Brain microvascular endothelial cell (primary cell): ENCODE data around the gene GRID1.

Experiments used
- DNase-seq: peaks from one replicate; pipeline ENCODE4 v3.0.0-alpha.2; 2020
- H3K27ac ChIP-seq: fragments of 250-450 bp; sonication (Bioruptor Pico); 2 replicates; pipeline ENCODE4 v1.5.1; 2020; ENCODE audit warnings: mild to moderate bottlenecking, moderate library complexity
- H3K27me3 ChIP-seq: fragments of 250-450 bp; sonication (Bioruptor Pico); replicated peaks from 2 replicates; pipeline ENCODE4 v1.5.1; 2020; ENCODE audit warnings: mild to moderate bottlenecking
- H3K36me3 ChIP-seq: fragments of 250-450 bp; sonication (Bioruptor Pico); replicated peaks from 2 replicates; pipeline ENCODE4 v1.5.1; 2020; ENCODE audit warnings: mild to moderate bottlenecking
- H3K4me3 ChIP-seq: 2 replicates; pipeline ENCODE4 v1.5.1; 2011; ENCODE audit warnings: low read depth, mild to moderate bottlenecking, control low read depth, low read length, moderate library complexity
- CTCF ChIP-seq: IDR thresholded peaks from 2 replicates; pipeline ENCODE4 v1.5.1; 2011; ENCODE audit warnings: low read depth, mild to moderate bottlenecking, moderate library complexity, low read length, control low read depth, inconsistent platforms; ENCODE audit errors: missing control alignments
- in situ Hi-C: cut with HindIII; loops from 2 replicates; pipeline ENCODE4 v1.10.0; 2017; ENCODE audit warnings: low sequenced_read_pairs, low pct_ligation_motif_present

Gene GRID1

GRCh38 chr10:85971494-85971893 is 395.1 kb downstream of the GRID1 start:
- no peak for DNase-seq
- H3K36me3 ChIP-seq: no peaks in the 10 kb centered on the region
- TF ChIP-seq CTCF: no peak
- no peaks in the 10 kb centered on the region for H3K27me3 ChIP-seq
- no peak overlapping the region for H3K27ac ChIP-seq
- in situ Hi-C loops: no loop called here
- no peak overlapping the region for H3K4me3 ChIP-seq

- Histone ChIP-seq H3K36me3 (no peaks in the 10 kb centered on the region), H3K27ac (no peak overlapping the region), H3K4me3 (no peak overlapping the region), H3K27me3 (no peaks in the 10 kb centered on the region)
- DNase-seq: no peak
- no peak for TF ChIP-seq CTCF
- in situ Hi-C loops: no loop called here
Observed at GRCh38 chr10:85967594-85967993, 399.0 kb downstream of the GRID1 start.

- no peak for TF ChIP-seq CTCF
- DNase-seq: no peak
- in situ Hi-C loops: no loop called here
- Histone ChIP-seq H3K36me3 (no peaks in the 10 kb centered on the region), H3K27me3 (no peaks in the 10 kb centered on the region), H3K27ac (no peak overlapping the region), H3K4me3 (no peak overlapping the region)
Observed at GRCh38 chr10:85961479-85962067, 405.0 kb downstream of the GRID1 start.

GRCh38 chr10:85961073-85961472 is 405.5 kb downstream of the GRID1 start:
- H3K4me3 ChIP-seq: no peak overlapping the region
- in situ Hi-C loops: no loop called here
- no peaks in the 10 kb centered on the region for H3K27me3 ChIP-seq
- H3K36me3 ChIP-seq: no peaks in the 10 kb centered on the region
- DNase-seq: no peak
- H3K27ac ChIP-seq: no peak overlapping the region
- no peak for TF ChIP-seq CTCF

GRCh38 chr10:85959239-85959638 is 407.4 kb downstream of the GRID1 start:
- TF ChIP-seq CTCF: no peak
- DNase-seq: no peak
- Histone ChIP-seq H3K27me3 (no peaks in the 10 kb centered on the region), H3K27ac (no peak overlapping the region), H3K4me3 (no peak overlapping the region), H3K36me3 (no peaks in the 10 kb centered on the region)
- in situ Hi-C loops: no loop called here

- H3K27me3 ChIP-seq: no peaks in the 10 kb centered on the region
- no peak for DNase-seq
- H3K36me3 ChIP-seq: no peaks in the 10 kb centered on the region
- no peak overlapping the region for H3K4me3 ChIP-seq
- no peak overlapping the region for H3K27ac ChIP-seq
- in situ Hi-C loops: no loop called here
- TF ChIP-seq CTCF: no peak
Observed at GRCh38 chr10:85950921-85951320, 415.7 kb downstream of the GRID1 start.
